Suprapubic skin (tissue), 3 donors: ENCODE measurements around the gene URGCP.

ENCODE experiments used
- POLR2A ChIP-seq, 2 donors: fragments of 450-650 bp; IDR thresholded peaks; one replicate each; pipeline ENCODE4 v1.6.1; 2017; ENCODE audit warnings: antibody characterized with exemption in 2 of 2, mild to moderate bottlenecking in 2 of 2, moderate library complexity in 2 of 2
- TF ChIP-seq, protein P1 (sequence below), 2 donors: fragments of 200-600 bp in 1 of 2; fragments of 450-650 bp in 1 of 2; sonication (generic) in 1 of 2; IDR thresholded peaks; one replicate each; pipeline ENCODE4 v1.5.1; 2016 to 2019; ENCODE audit warnings: antibody characterized with exemption in 2 of 2, mild to moderate bottlenecking in 1 of 2, moderate library complexity in 1 of 2

DNA sequence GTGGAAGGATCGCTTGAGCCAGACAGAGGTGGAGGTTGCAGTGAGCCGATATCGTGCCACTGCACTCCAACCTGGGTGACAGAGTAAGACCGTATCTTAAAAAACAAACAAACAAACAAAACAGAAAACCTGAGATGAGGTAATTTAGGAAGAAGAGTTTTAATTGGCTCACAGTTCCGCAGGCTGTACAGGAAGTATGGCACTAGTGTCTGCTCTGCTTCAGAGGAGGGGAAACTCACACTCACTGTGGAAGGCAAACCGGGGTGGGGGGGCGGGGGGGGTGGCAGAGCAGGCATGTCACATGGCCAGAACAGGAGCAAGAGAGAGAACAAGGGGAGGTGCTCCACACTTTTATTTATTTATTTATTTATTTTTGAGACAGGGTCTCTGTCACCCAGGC lies 24.9 kb upstream of the URGCP start:
- TF ChIP-seq, protein P1, sequence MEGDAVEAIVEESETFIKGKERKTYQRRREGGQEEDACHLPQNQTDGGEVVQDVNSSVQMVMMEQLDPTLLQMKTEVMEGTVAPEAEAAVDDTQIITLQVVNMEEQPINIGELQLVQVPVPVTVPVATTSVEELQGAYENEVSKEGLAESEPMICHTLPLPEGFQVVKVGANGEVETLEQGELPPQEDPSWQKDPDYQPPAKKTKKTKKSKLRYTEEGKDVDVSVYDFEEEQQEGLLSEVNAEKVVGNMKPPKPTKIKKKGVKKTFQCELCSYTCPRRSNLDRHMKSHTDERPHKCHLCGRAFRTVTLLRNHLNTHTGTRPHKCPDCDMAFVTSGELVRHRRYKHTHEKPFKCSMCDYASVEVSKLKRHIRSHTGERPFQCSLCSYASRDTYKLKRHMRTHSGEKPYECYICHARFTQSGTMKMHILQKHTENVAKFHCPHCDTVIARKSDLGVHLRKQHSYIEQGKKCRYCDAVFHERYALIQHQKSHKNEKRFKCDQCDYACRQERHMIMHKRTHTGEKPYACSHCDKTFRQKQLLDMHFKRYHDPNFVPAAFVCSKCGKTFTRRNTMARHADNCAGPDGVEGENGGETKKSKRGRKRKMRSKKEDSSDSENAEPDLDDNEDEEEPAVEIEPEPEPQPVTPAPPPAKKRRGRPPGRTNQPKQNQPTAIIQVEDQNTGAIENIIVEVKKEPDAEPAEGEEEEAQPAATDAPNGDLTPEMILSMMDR (IDR thresholded peaks at IDR 0.05), result no peak
- TF ChIP-seq POLR2A (IDR thresholded peaks at IDR 0.05), result no peak
